H1 (cell line): ENCODE results near the gene LRRC8D. TPM values are rescaled to one million over a fixed set of nuclear protein-coding genes. Genes with fewer than 3 reads are reported as not detected.
A peak's percentile ranks its signal among the peaks of the same experiment; 100 is the strongest.

Experiments
- CTCF ChIA-PET: fragments of 300-600 bp; sonication (Branson Sonifier 250); formaldehyde crosslinking; loops from one replicate; lab custom pipeline; 2021; ENCODE audit not compliant: partially characterized antibody; lab: Charles Lee
- POLR2A ChIA-PET: fragments of 300-600 bp; sonication (Branson Sonifier 250); formaldehyde crosslinking; loops from one replicate; lab custom pipeline; 2021; ENCODE audit warnings: inconsistent platforms; ENCODE audit not compliant: partially characterized antibody; lab: Charles Lee
- DNase-seq, 2 experiments: peaks; one replicate each; pipeline versions ENCODE4 v3.0.0 to v3.0.0-alpha.2; 2010 to 2022; ENCODE audit warnings: low spot score in 2 of 2, low read depth in 1 of 2, mixed read lengths in 1 of 2
- FAIRE-seq: peaks from 2 replicates; lab custom pipeline; 2011; peaks lifted over from hg19 to GRCh38; lab: Jason Lieb, UNC
- H2AFZ ChIP-seq: 2 replicates; pipeline ENCODE4 v1.8.1; 2012; ENCODE audit warnings: low read length, inconsistent platforms
- H2AK5ac ChIP-seq: 2 replicates; pipeline ENCODE4 v1.6.1; 2013; ENCODE audit warnings: low read depth, low read length
- H2BK120ac ChIP-seq: replicated peaks from 2 replicates; pipeline ENCODE3; 2013; ENCODE audit warnings: low read depth, low read length, inconsistent platforms
- H2BK12ac ChIP-seq: 2 replicates; pipeline ENCODE4 v1.6.1; 2013; ENCODE audit warnings: low read depth, low read length
- H2BK15ac ChIP-seq: 2 replicates; pipeline ENCODE4 v1.6.1; 2013; ENCODE audit warnings: low read length
- H2BK20ac ChIP-seq: 2 replicates; pipeline ENCODE4 v1.6.1; 2013; ENCODE audit warnings: low read length
- H2BK5ac ChIP-seq: 2 replicates; pipeline ENCODE4 v1.6.1; 2013; ENCODE audit warnings: low read depth, low read length
- H3K14ac ChIP-seq: 2 replicates; pipeline ENCODE4 v1.6.1; 2013; ENCODE audit warnings: inconsistent platforms; ENCODE audit not compliant: insufficient read length
- H3K18ac ChIP-seq: 2 replicates; pipeline ENCODE4 v1.6.1; 2013; ENCODE audit warnings: low read length; ENCODE audit errors: extremely low read depth
- H3K23ac ChIP-seq: 2 replicates; pipeline ENCODE4 v1.6.1; 2013; ENCODE audit warnings: inconsistent platforms; ENCODE audit not compliant: insufficient read length
- H3K23me2 ChIP-seq: 2 replicates; pipeline ENCODE4 v1.6.1; 2013; ENCODE audit warnings: low read depth, low read length
- H3K27ac ChIP-seq: 2 replicates; pipeline ENCODE4 v1.6.1; 2011; ENCODE audit warnings: low read depth, low read length, inconsistent platforms
- H3K27me3 ChIP-seq, 4 experiments: replicated peaks in 1 of 4; 1 replicate in 1 of 4; 2 replicates in 3 of 4; pipeline versions ENCODE4 v1.6.1 to v1.8.1; 2011 to 2013; ENCODE audit warnings: low read length in 3 of 4, mild to moderate bottlenecking in 3 of 4, inconsistent platforms in 2 of 4, mixed read lengths in 2 of 4, moderate library complexity in 1 of 4; ENCODE audit not compliant: control insufficient read depth in 3 of 4, insufficient read depth in 3 of 4; ENCODE audit errors: extremely low read depth in 1 of 4
- H3K36me3 ChIP-seq, 4 experiments: 2 replicates each; pipeline versions ENCODE4 v1.6.1 to v1.8.1; 2011 to 2013; ENCODE audit warnings: mild to moderate bottlenecking in 4 of 4, low read length in 3 of 4, moderate library complexity in 2 of 4, control low read depth in 1 of 4, inconsistent platforms in 1 of 4; ENCODE audit not compliant: insufficient read depth in 4 of 4, control insufficient read depth in 2 of 4
- H3K4ac ChIP-seq: replicated peaks from 2 replicates; pipeline ENCODE3; 2013; ENCODE audit warnings: low read length, low read depth, mixed read lengths, inconsistent platforms; ENCODE audit not compliant: insufficient read length
- H3K4me1 ChIP-seq, 4 experiments: replicated peaks in 1 of 4; 1 replicate in 1 of 4; 2 replicates in 3 of 4; pipeline versions ENCODE4 v1.6.1 to v1.8.1; 2011 to 2013; ENCODE audit warnings: low read length in 3 of 4, inconsistent platforms in 2 of 4, mixed read lengths in 1 of 4; ENCODE audit not compliant: insufficient read depth in 4 of 4, control insufficient read depth in 3 of 4
- H3K4me2 ChIP-seq, 2 experiments: 2 replicates each; pipeline versions ENCODE4 v1.6.1 to v1.8.1; 2011 to 2013; ENCODE audit warnings: low read depth in 2 of 2, low read length in 2 of 2, control low read depth in 1 of 2, inconsistent platforms in 1 of 2, mild to moderate bottlenecking in 1 of 2; ENCODE audit not compliant: insufficient read depth in 1 of 2
- H3K4me3 ChIP-seq, 4 experiments: fragments of 200-600, 300-600 bp in 1 of 4; sonication (generic), shearing (Covaris generic), sonication (Bioruptor Twin) in 1 of 4; 2 replicates each; pipeline versions ENCODE4 v1.5.1 to v1.8.1; 2011 to 2016; ENCODE audit warnings: low read length in 4 of 4, low read depth in 3 of 4, control low read depth in 2 of 4, inconsistent platforms in 2 of 4, mild to moderate bottlenecking in 2 of 4, mixed read lengths in 1 of 4, moderate library complexity in 1 of 4; ENCODE audit not compliant: insufficient read depth in 2 of 4; ENCODE audit errors: extremely low read depth in 1 of 4
- H3K56ac ChIP-seq: replicated peaks from 2 replicates; pipeline ENCODE3; 2013; ENCODE audit warnings: low read depth, mild to moderate bottlenecking, mixed read lengths, low read length, inconsistent platforms; ENCODE audit not compliant: insufficient read length
- H3K79me1 ChIP-seq: 2 replicates; pipeline ENCODE4 v1.6.1; 2013; ENCODE audit warnings: low read depth, low read length, control low read depth
- H3K79me2 ChIP-seq, 2 experiments: 2 replicates each; pipeline versions ENCODE4 v1.6.1 to v1.8.1; 2012 to 2013; ENCODE audit warnings: low read length in 2 of 2, mild to moderate bottlenecking in 2 of 2, inconsistent platforms in 1 of 2; ENCODE audit not compliant: insufficient read depth in 2 of 2, control insufficient read depth in 1 of 2
- H3K9ac ChIP-seq, 4 experiments: replicated peaks in 1 of 4; 1 replicate in 1 of 4; 2 replicates in 3 of 4; pipeline versions ENCODE4 v1.6.1 to v1.8.1; 2011 to 2013; ENCODE audit warnings: low read depth in 3 of 4, low read length in 3 of 4, control low read depth in 2 of 4, mild to moderate bottlenecking in 2 of 4, moderate library complexity in 2 of 4, inconsistent platforms in 1 of 4; ENCODE audit errors: extremely low read depth in 1 of 4
- H3K9me3 ChIP-seq, 2 experiments: 2 replicates each; pipeline versions ENCODE4 v1.6.1 to v1.8.1; 2012 to 2013; ENCODE audit warnings: mild to moderate bottlenecking in 2 of 2, moderate library complexity in 2 of 2, control low read depth in 1 of 2, inconsistent platforms in 1 of 2, low read depth in 1 of 2, low read length in 1 of 2, mixed read lengths in 1 of 2; ENCODE audit not compliant: insufficient read depth in 2 of 2
- H4K20me1 ChIP-seq, 2 experiments: replicated peaks in 1 of 2; 2 replicates each; pipeline versions ENCODE3 to v1.8.1; 2011 to 2013; ENCODE audit warnings: inconsistent platforms in 2 of 2, low read length in 2 of 2, mild to moderate bottlenecking in 1 of 2; ENCODE audit not compliant: insufficient read depth in 2 of 2, control insufficient read depth in 1 of 2
- H4K5ac ChIP-seq: 2 replicates; pipeline ENCODE4 v1.6.1; 2013; ENCODE audit warnings: low read length, low read depth, mixed read lengths, inconsistent platforms; ENCODE audit not compliant: insufficient read length
- H4K8ac ChIP-seq: 2 replicates; pipeline ENCODE4 v1.8.0; 2013; ENCODE audit warnings: mild to moderate bottlenecking, moderate library complexity, low read length, inconsistent platforms; ENCODE audit not compliant: insufficient read depth; ENCODE audit errors: extremely low read depth
- H4K91ac ChIP-seq: replicated peaks from 2 replicates; pipeline ENCODE3; 2013; ENCODE audit warnings: low read length, mixed read lengths, inconsistent platforms; ENCODE audit not compliant: insufficient read length
- ASH2L ChIP-seq: fragments of 200-600, 300-600 bp; sonication (generic); IDR thresholded peaks from one replicate; pipeline ENCODE4 v1.7.1; 2017; ENCODE audit warnings: low read length
- FOSL1 ChIP-seq: IDR thresholded peaks from 2 replicates; pipeline ENCODE4 v1.6.1; 2011; ENCODE audit warnings: mild to moderate bottlenecking, low read depth, low read length, moderate library complexity; ENCODE audit not compliant: insufficient read depth
- JUN ChIP-seq: IDR thresholded peaks from 2 replicates; pipeline ENCODE4 v1.6.1; 2011; ENCODE audit warnings: low read depth, mild to moderate bottlenecking, improper control_type of control experiment, low read length
- RFX5 ChIP-seq: IDR thresholded peaks from 2 replicates; pipeline ENCODE4 v1.6.1; 2011; ENCODE audit warnings: low read depth, low read length, improper control_type of control experiment, borderline replicate concordance
- RNF2 ChIP-seq: fragments of 200-900, 300-1000 bp; sonication (generic); IDR thresholded peaks from 2 replicates; pipeline ENCODE4 v1.7.1; 2016; ENCODE audit warnings: borderline replicate concordance, low read depth, mild to moderate bottlenecking, antibody characterized with exemption, low read length; ENCODE audit not compliant: poor library complexity, severe bottlenecking; ENCODE audit errors: missing control alignments
- SP4 ChIP-seq: IDR thresholded peaks from 2 replicates; pipeline ENCODE4 v1.6.1; 2012; ENCODE audit warnings: low read length, inconsistent platforms
- TAF7 ChIP-seq: optimal IDR thresholded peaks from 2 replicates; pipeline ENCODE3; 2011; ENCODE audit warnings: low read depth, mild to moderate bottlenecking, inconsistent platforms, low read length, moderate library complexity, borderline replicate concordance
- ZNF274 ChIP-seq: IDR thresholded peaks from 2 replicates; pipeline ENCODE4 v1.7.0; 2012; ENCODE audit warnings: low read length, borderline replicate concordance; ENCODE audit errors: extremely low read depth
- WGBS, 2 experiments: shearing (Covaris generic) in 1 of 2; methylation state at CpG; one replicate each; pipeline versions ENCODE4 v1.1.6 to v1.1.7; 2013 to 2015; ENCODE audit warnings: low lambda C conversion rate in 2 of 2, mixed read lengths in 2 of 2, inconsistent platforms in 1 of 2, low coverage in 1 of 2, missing lambda C conversion rate in 1 of 2; ENCODE audit not compliant: insufficient replicate concordance in 2 of 2, insufficient coverage in 1 of 2, insufficient read length in 1 of 2; ENCODE audit errors: extremely low coverage in 1 of 2, missing lambda C conversion rate in 1 of 2; 5-methylcytosine and 5-hydroxymethylcytosine counted together
- polyA plus RNA-seq, 7 experiments: library from polyadenylated mRNA; depleted of rRNA in 3 of 7; stranded (reverse) in 5 of 7; unstranded in 2 of 7; fragments of >200 nt in 5 of 7; fragments of 200-250 nt in 2 of 7; gene quantifications; 1 replicate in 5 of 7; 2 replicates in 1 of 7; 4 replicates in 1 of 7; pipeline versions ENCODE4 v1.2.1 to v1.2.3, GENCODE V29; 2011 to 2013; ENCODE audit warnings: missing spikeins in 2 of 7, mixed read lengths in 2 of 7
- total RNA-seq: library from RNA; stranded (reverse); fragmentation: NEBNext Ultra II Directional; extraction: Animal tissue kit (Norgen Biotek cat#: 25700); gene quantifications from 2 replicates; pipeline ENCODE4 v1.2.1, GENCODE V29; 2021

LRRC8D gene
- total and polyA plus RNA-seq, 2 of the 8 experiments (the other 6 are each of a cell fraction or from before 2014, with no cell fraction given) = 42.0 to 58.5 TPM

DNA sequence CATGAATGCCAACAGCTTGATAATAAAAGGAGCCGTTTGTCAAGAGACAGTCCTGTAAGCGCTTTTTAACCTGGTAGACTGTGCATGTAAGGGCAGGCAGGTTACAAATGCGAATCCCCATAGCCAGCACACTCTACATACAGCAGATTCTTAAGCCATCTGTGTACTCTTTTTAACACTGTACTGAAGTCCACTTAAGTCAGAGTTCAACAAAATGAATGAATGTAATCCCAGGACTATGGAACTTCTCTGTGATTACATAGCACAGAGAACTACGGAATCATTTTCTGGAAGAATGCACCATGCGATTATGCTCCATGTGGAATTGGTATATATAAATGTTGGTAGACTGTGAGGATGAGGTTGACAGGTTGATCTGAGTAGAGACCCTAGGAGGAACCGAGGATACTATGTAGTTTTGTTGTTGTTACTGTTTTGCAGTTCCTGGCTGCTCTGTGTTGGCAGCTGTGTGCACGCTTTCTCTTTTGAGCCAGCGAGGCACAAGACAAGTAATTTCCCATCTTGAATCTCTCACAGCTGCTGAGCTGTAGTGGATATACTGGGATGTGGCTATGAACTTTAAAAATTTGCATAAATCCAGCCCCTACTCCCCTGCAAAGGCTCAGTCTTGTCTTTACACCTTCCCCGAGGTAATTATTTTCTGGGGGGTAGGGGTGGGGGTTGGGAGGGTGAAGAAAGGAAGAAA lies 21.9 kb downstream of the LRRC8D start:
- Histone ChIP-seq H3K56ac (no peak overlapping the region), H4K8ac (no peak overlapping the region), H4K5ac (no peak overlapping the region), H2BK20ac (no peak overlapping the region), H3K36me3 (peaks cover 0 to 17% (median 2%) of the 10 kb centered on the region in 4 experiments; a peak in 5 of 8 replicates), H3K23me2 (peaks cover 8% of the 10 kb centered on the region; the same call in 1 of the 2 replicates), H3K4me2 (peak overlapping the region; percentile 77), H3K18ac (no peak overlapping the region), H3K9me3 (no peaks in the 10 kb centered on the region), H2AFZ (no peak overlapping the region), H3K4me1 (peaks cover 2 to 15% (median 11%) of the 10 kb centered on the region in 4 experiments; a peak in 6 of 7 replicates), H3K79me1 (peaks cover 3% of the 10 kb centered on the region; the same call in 1 of the 2 replicates), H3K23ac (no peak overlapping the region), H4K20me1 (peaks cover 0 to 3% of the 10 kb centered on the region in 2 experiments), H2BK120ac (no peak overlapping the region), H3K4ac (no peak overlapping the region), H3K4me3 (peak overlapping the region; percentile 46 to 74 (median 64)), H3K9ac (0 out of 7 replicates have a peak overlapping the region, but pooled peaks of 1 of the 4 experiments have one; percentile 23), H3K14ac (no peak overlapping the region), H2AK5ac (no peak overlapping the region), H3K27me3 (no peaks in the 10 kb centered on the region), H2BK15ac (no peak overlapping the region), H3K79me2 (peaks cover 0 to 48% of the 10 kb centered on the region in 2 experiments; a peak in 2 of 4 replicates)
- WGBS, 2 experiments = 54% methylated on average over 9 of the region's 9 CpGs; no CpG with 5 or more reads in 1 of the 2 experiments
- ChIA-PET POLR2A (interaction anchor here (0.6 to 3.5 kb wide), 16 partner anchors 9 to 716 kb away, joined by 3 to 30 read pairs (median 6); partner anchors contain the start of genes LRRC8C and LRRC8D), CTCF (interaction anchor here (0.6 to 3.0 kb wide), 34 partner anchors 9 to 154 kb away, joined by 3 to 14 read pairs (median 4); no protein-coding TSS in a partner anchor)
- DNase-seq (no peak), FAIRE-seq (no peak)
- no peak for TF ChIP-seq RNF2
- no peak for TF ChIP-seq SP4
- TF ChIP-seq FOSL1 = no peak
- TF ChIP-seq ASH2L = no peak
- TF ChIP-seq RFX5 = no peak
- no peak for TF ChIP-seq ZNF274
- no peak for TF ChIP-seq JUN
- TF ChIP-seq TAF7 = no peak
- TF ChIP-seq, all 59 proteins: peak for 0
- Histone ChIP-seq H2BK12ac (no peak overlapping the region), H2BK5ac (no peak overlapping the region), H3K27ac (no peak overlapping the region), H4K91ac (no peak overlapping the region)
